Liver (tissue), 9 donors: ENCODE measurements around the gene TNFSF4. TPM values are rescaled to one million over a fixed set of nuclear protein-coding genes. Genes with fewer than 3 reads are reported as not detected.

Source experiments
- DNase-seq: peaks from one replicate; pipeline ENCODE4 v3.0.0-alpha.2; 2017; ENCODE audit warnings: low spot score
- H3K27ac ChIP-seq, 2 donors: one replicate each; pipeline ENCODE4 v1.7.0; 2013; ENCODE audit warnings: inconsistent platforms in 2 of 2, low read length in 2 of 2, control low read depth in 1 of 2, low read depth in 1 of 2, mild to moderate bottlenecking in 1 of 2
- H3K27me3 ChIP-seq, 4 donors: one replicate each; pipeline versions ENCODE4 v1.6.1 to v1.7.0; 2013; ENCODE audit warnings: low read length in 3 of 4, inconsistent platforms in 1 of 4, mild to moderate bottlenecking in 1 of 4, moderate library complexity in 1 of 4; ENCODE audit not compliant: control insufficient read depth in 4 of 4, insufficient read depth in 4 of 4
- H3K36me3 ChIP-seq, 4 donors: one replicate each; pipeline versions ENCODE4 v1.6.1 to v1.7.0; 2013; ENCODE audit warnings: low read length in 3 of 4, mild to moderate bottlenecking in 3 of 4, low read depth in 1 of 4, moderate library complexity in 1 of 4; ENCODE audit not compliant: control insufficient read depth in 4 of 4, insufficient read depth in 3 of 4
- H3K4me1 ChIP-seq, 4 donors: one replicate each; pipeline versions ENCODE4 v1.6.1 to v1.7.0; 2013; ENCODE audit warnings: low read length in 3 of 4, mild to moderate bottlenecking in 3 of 4, moderate library complexity in 1 of 4; ENCODE audit not compliant: control insufficient read depth in 4 of 4, insufficient read depth in 4 of 4
- H3K4me3 ChIP-seq, 3 donors: one replicate each; pipeline versions ENCODE4 v1.6.1 to v1.7.0; 2013; ENCODE audit warnings: low read length in 3 of 3, control low read depth in 1 of 3, low read depth in 1 of 3, mild to moderate bottlenecking in 1 of 3
- H3K9ac ChIP-seq, 2 donors: one replicate each; pipeline ENCODE4 v1.7.0; 2013; ENCODE audit warnings: low read length in 2 of 2, mild to moderate bottlenecking in 2 of 2, moderate library complexity in 2 of 2, control low read depth in 1 of 2, low read depth in 1 of 2
- H3K9me3 ChIP-seq, 4 donors: one replicate each; pipeline versions ENCODE4 v1.6.1 to v1.7.0; 2013; ENCODE audit warnings: low read length in 3 of 4; ENCODE audit not compliant: control insufficient read depth in 4 of 4
- GABPA ChIP-seq, 2 donors: IDR thresholded peaks in 1 of 2; conservative IDR thresholded peaks in 1 of 2; 2 replicates each; pipeline ENCODE4 v1.6.1; 2016; ENCODE audit warnings: antibody characterized with exemption in 2 of 2, mild to moderate bottlenecking in 1 of 2, moderate library complexity in 1 of 2
- RAD21 ChIP-seq, 2 donors: IDR thresholded peaks; 2 replicates each; pipeline ENCODE4 v1.6.1; 2016; ENCODE audit warnings: antibody characterized with exemption in 2 of 2, mild to moderate bottlenecking in 2 of 2
- SP1 ChIP-seq: IDR thresholded peaks from 2 replicates; pipeline ENCODE4 v1.6.1; 2018; ENCODE audit warnings: antibody characterized with exemption, mild to moderate bottlenecking
- TAF1 ChIP-seq: conservative IDR thresholded peaks from 2 replicates; pipeline ENCODE4 v1.6.1; 2016; ENCODE audit warnings: antibody characterized with exemption, mild to moderate bottlenecking
- YY1 ChIP-seq: IDR thresholded peaks from 2 replicates; pipeline ENCODE4 v1.6.1; 2016; ENCODE audit warnings: antibody characterized with exemption, mild to moderate bottlenecking
- WGBS: extraction: QIAGEN DNeasy Blood & Tissue Kit; methylation state at CpG from one replicate; pipeline ENCODE4 v1.1.7; 2013; 5-methylcytosine and 5-hydroxymethylcytosine counted together
- polyA plus RNA-seq, 2 donors: library from polyadenylated mRNA; stranded (reverse) in 1 of 2; unstranded in 1 of 2; fragments of 200-250 nt in 1 of 2; fragments of >200 nt in 1 of 2; fragmentation: Nextera tagmentation in 1 of 2; extraction: Ambion mirVana in 1 of 2; gene quantifications; one replicate each; pipeline versions ENCODE4 v1.2.1 to v1.2.3, GENCODE V29; 2013 to 2015
- total RNA-seq, 2 donors: library from RNA; depleted of rRNA; stranded (reverse); fragments of >200 nt; gene quantifications; one replicate each; pipeline ENCODE4 v1.2.3, GENCODE V29; 2014
- TF ChIP-seq, protein P1 (sequence below): IDR thresholded peaks from 2 replicates; pipeline ENCODE4 v1.6.1; 2016; ENCODE audit warnings: antibody characterized with exemption, mild to moderate bottlenecking
- TF ChIP-seq, protein P2 (sequence below): IDR thresholded peaks from 2 replicates; pipeline ENCODE4 v1.6.1; 2016; ENCODE audit warnings: antibody characterized with exemption
- TF ChIP-seq, protein P3 (sequence below): IDR thresholded peaks from 2 replicates; pipeline ENCODE4 v1.6.1; 2016; ENCODE audit warnings: antibody characterized with exemption
- TF ChIP-seq, protein P4 (sequence below): IDR thresholded peaks from 2 replicates; pipeline ENCODE4 v1.6.1; 2016; ENCODE audit warnings: antibody characterized with exemption
- donor health status: healthy.
- donor health status: healthy.
- donor health status: healthy.
- donor health status: healthy.
- donor health status: healthy.

Gene TNFSF4
- total and polyA plus RNA-seq, 4 donors: 0.18 to 2.1 (median 0.45) TPM

DNA sequence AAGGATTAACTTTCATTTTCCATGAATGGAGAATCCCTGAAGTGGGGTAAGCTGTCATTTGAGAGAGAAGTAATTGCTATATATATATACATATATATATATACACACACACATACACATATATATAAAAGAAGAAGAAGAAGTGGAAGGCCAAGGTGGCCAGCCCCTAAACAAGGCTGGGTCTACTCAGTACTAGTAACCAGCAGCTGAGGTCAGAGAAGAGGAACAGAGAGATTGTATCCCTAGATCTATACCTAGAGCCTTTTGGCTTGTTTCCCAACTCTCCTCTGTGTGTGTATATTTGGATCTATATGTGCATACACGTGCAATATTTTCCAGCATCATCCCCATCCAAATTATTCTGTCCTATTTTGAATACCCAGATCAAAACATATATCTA lies 5.2 kb downstream of the TNFSF4 start:
- Histone ChIP-seq H3K9ac (no peak overlapping the region), H3K4me3 (no peak overlapping the region), H3K4me1 (peaks cover 0 to 4% (median 2%) of the 10 kb centered on the region in 4 donors), H3K9me3 (no peaks in the 10 kb centered on the region), H3K36me3 (no peaks in the 10 kb centered on the region), H3K27me3 (no peaks in the 10 kb centered on the region), H3K27ac (no peak overlapping the region)
- 83% methylated on average over 1 of the region's 1 CpG for WGBS
- no peak for TF ChIP-seq GABPA (IDR thresholded peaks at IDR 0.05 in 1 of 2, conservative IDR thresholded peaks at IDR 0.05 in 1 of 2)
- TF ChIP-seq RAD21 (IDR thresholded peaks at IDR 0.05): no peak
- TF ChIP-seq, protein P1, sequence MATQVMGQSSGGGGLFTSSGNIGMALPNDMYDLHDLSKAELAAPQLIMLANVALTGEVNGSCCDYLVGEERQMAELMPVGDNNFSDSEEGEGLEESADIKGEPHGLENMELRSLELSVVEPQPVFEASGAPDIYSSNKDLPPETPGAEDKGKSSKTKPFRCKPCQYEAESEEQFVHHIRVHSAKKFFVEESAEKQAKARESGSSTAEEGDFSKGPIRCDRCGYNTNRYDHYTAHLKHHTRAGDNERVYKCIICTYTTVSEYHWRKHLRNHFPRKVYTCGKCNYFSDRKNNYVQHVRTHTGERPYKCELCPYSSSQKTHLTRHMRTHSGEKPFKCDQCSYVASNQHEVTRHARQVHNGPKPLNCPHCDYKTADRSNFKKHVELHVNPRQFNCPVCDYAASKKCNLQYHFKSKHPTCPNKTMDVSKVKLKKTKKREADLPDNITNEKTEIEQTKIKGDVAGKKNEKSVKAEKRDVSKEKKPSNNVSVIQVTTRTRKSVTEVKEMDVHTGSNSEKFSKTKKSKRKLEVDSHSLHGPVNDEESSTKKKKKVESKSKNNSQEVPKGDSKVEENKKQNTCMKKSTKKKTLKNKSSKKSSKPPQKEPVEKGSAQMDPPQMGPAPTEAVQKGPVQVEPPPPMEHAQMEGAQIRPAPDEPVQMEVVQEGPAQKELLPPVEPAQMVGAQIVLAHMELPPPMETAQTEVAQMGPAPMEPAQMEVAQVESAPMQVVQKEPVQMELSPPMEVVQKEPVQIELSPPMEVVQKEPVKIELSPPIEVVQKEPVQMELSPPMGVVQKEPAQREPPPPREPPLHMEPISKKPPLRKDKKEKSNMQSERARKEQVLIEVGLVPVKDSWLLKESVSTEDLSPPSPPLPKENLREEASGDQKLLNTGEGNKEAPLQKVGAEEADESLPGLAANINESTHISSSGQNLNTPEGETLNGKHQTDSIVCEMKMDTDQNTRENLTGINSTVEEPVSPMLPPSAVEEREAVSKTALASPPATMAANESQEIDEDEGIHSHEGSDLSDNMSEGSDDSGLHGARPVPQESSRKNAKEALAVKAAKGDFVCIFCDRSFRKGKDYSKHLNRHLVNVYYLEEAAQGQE: no peak
- TF ChIP-seq, protein P2, sequence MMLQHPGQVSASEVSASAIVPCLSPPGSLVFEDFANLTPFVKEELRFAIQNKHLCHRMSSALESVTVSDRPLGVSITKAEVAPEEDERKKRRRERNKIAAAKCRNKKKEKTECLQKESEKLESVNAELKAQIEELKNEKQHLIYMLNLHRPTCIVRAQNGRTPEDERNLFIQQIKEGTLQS: no peak
- TF ChIP-seq SP1: no peak
- TF ChIP-seq, protein P3, sequence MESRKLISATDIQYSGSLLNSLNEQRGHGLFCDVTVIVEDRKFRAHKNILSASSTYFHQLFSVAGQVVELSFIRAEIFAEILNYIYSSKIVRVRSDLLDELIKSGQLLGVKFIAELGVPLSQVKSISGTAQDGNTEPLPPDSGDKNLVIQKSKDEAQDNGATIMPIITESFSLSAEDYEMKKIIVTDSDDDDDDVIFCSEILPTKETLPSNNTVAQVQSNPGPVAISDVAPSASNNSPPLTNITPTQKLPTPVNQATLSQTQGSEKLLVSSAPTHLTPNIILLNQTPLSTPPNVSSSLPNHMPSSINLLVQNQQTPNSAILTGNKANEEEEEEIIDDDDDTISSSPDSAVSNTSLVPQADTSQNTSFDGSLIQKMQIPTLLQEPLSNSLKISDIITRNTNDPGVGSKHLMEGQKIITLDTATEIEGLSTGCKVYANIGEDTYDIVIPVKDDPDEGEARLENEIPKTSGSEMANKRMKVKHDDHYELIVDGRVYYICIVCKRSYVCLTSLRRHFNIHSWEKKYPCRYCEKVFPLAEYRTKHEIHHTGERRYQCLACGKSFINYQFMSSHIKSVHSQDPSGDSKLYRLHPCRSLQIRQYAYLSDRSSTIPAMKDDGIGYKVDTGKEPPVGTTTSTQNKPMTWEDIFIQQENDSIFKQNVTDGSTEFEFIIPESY: no peak
- TF ChIP-seq YY1: no peak
- DNase-seq: no peak

DNA sequence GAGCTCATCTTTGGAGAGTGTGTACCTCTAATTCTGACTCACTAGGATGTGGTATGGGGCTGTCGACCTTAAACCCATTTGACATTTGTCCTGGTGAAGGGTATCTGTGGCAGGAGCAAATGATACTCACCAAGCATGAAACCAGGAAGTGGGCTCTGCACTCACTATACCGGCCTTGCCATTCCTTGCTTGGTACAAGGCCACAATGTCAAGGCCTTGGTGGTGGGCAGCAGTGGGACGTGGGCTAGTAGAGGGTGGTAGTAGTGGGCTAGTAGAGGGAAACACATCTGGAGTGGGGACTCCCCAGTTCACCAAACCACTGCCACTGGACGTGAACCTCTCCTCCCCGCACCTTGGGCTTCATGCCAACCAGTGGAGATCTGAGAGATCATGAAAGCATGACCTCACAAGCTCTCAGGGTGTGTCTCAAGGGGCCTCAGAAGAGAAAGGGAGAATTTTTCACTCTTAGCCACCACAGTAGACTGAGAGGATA lies 11.5 kb downstream of the TNFSF4 start:
- H3K9me3 ChIP-seq: no peaks in the 10 kb centered on the region
- H3K4me3 ChIP-seq: no peak overlapping the region
- DNase-seq: no peak
- H3K9ac ChIP-seq: no peak overlapping the region
- no peak for TF ChIP-seq RAD21 (IDR thresholded peaks at IDR 0.05)
- no peak for TF ChIP-seq YY1
- TF ChIP-seq, protein P4, sequence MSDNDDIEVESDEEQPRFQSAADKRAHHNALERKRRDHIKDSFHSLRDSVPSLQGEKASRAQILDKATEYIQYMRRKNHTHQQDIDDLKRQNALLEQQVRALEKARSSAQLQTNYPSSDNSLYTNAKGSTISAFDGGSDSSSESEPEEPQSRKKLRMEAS: no peak
- TF ChIP-seq, protein P3: no peak
- TF ChIP-seq, protein P1: no peak
- no peak for TF ChIP-seq TAF1
- no peaks in the 10 kb centered on the region for H3K36me3 ChIP-seq
- 88% methylated on average over 5 of the region's 5 CpGs for WGBS
- H3K27me3 ChIP-seq: no peaks in the 10 kb centered on the region
- H3K27ac ChIP-seq: no peak overlapping the region
- peaks cover 0 to 8% (median 4%) of the 10 kb centered on the region in 4 donors for H3K4me1 ChIP-seq
